ENCODE measurements around the gene DENND1A. TPM values are rescaled to one million over a fixed set of nuclear protein-coding genes. Genes with fewer than 3 reads are reported as not detected.

DENND1A gene
- total and polyA plus RNA-seq, 2 of the 13 experiments (the other 11 are each of a cell fraction or from before 2014, with no cell fraction given) = 14.8 to 30.1 TPM

- TF ChIP-seq FOXO4 (CRISPR knock-in tag; conservative IDR thresholded peaks at IDR 0.05) (no peak), IKZF5 (CRISPR knock-in tag; IDR thresholded peaks at IDR 0.05) (no peak), ZNF782 (CRISPR knock-in tag; IDR thresholded peaks at IDR 0.05; ENCODE audit: borderline replicate concordance) (no peak), GRHL1 (CRISPR knock-in tag; conservative IDR thresholded peaks at IDR 0.05) (no peak), FOXP1 (IDR thresholded peaks at IDR 0.05) (no peak), FOXP1 (CRISPR knock-in tag; IDR thresholded peaks at IDR 0.05) (no peak), KDM5A (IDR thresholded peaks at IDR 0.05; ENCODE audit: borderline replicate concordance, low read length) (no peak), POGZ (CRISPR knock-in tag; IDR thresholded peaks at IDR 0.05) (0 out of 2 replicates have a peak, but pooled peaks have one; percentile 17), ZBTB34 (CRISPR knock-in tag; IDR thresholded peaks at IDR 0.05) (0 out of 2 replicates have a peak, but pooled peaks have one; percentile 11), PCBP2 (optimal IDR thresholded peaks at IDR 0.05; ENCODE audit: low read depth, low read length, poor library complexity, severe bottlenecking) (no peak), NR3C1 (CRISPR knock-in tag; IDR thresholded peaks at IDR 0.05) (no peak), KAT2B (IDR thresholded peaks at IDR 0.05; ENCODE audit: borderline replicate concordance, low read depth, low read length) (no peak), ZBTB10 (CRISPR knock-in tag; IDR thresholded peaks at IDR 0.05; ENCODE audit: borderline replicate concordance) (0 out of 2 replicates have a peak, but pooled peaks have one; percentile 35), KDM1A (CRISPR knock-in tag; IDR thresholded peaks at IDR 0.05) (no peak), REST (IDR thresholded peaks at IDR 0.05; ENCODE audit: borderline replicate concordance in 1 of 2, low read depth in 1 of 2, low read length in 2 of 2) (no peak), TMF1 (CRISPR knock-in tag; IDR thresholded peaks at IDR 0.05; ENCODE audit: low read depth) (no peak), KLF13 (CRISPR knock-in tag; IDR thresholded peaks at IDR 0.05) (no peak)
These were observed 603 bp downstream of the DENND1A start (continued) for GRCh38 chr9:123929177-123929869.
